ENCODE measurements around the gene NTN5. TPM values are rescaled to one million over a fixed set of nuclear protein-coding genes. Genes with fewer than 3 reads are reported as not detected.

Gene NTN5
- total and polyA plus RNA-seq, 2 of the 4 experiments (the other 2 are of a cell fraction), result 0.19 TPM; not detected in 1

GRCh38 chr19:48656840-48657474 is 15.9 kb downstream of the NTN5 start:
- H4K20me1 ChIP-seq (ENCODE audit: insufficient read depth, low read length), result no peaks in the 10 kb centered on the region
- no peaks in the 10 kb centered on the region for H3K9me3 ChIP-seq (ENCODE audit: control insufficient read depth, insufficient read depth, low read length)
- H3K4me2 ChIP-seq (ENCODE audit: low read depth, low read length), result peak overlapping the region; percentile 40; the same call in 1 of the 2 replicates
- POLR2A ChIA-PET (ENCODE audit: unreplicated experiment), result interaction anchor here (0.5 kb wide), 1 partner anchor 240 kb away, joined by 3 read pairs; no protein-coding TSS in a partner anchor
- no peak overlapping the region for H3K9ac ChIP-seq (ENCODE audit: low read depth, low read length)
- peaks cover 3% of the 10 kb centered on the region for H3K4me1 ChIP-seq (ENCODE audit: control insufficient read depth, insufficient read depth, low read length)
- H3K23ac ChIP-seq (ENCODE audit: low read depth, low read length), result no peak overlapping the region
- BruUV-seq (replicated peaks), result no TSS peak
- CTCF ChIA-PET, result interaction anchor here (0.6 to 1.1 kb wide), 2 partner anchors 108 to 136 kb away, joined by 3 to 5 read pairs; no protein-coding TSS in a partner anchor
- no peak overlapping the region for H3K4ac ChIP-seq (ENCODE audit: low read depth, low read length)
- H4K5ac ChIP-seq (ENCODE audit: low read depth, low read length), result no peak overlapping the region
- H4K91ac ChIP-seq (ENCODE audit: insufficient read depth, low read depth, low read length), result no peak overlapping the region
- DNase-seq (peak; percentile 95), ATAC-seq (ENCODE audit: low read depth) (peak; percentile 89)
- no peak overlapping the region for H3K18ac ChIP-seq (ENCODE audit: low read depth, low read length)
- no peaks in the 10 kb centered on the region for H3K79me1 ChIP-seq (ENCODE audit: low read depth in 1 of 2, low read length in 2 of 2)
- H2BK120ac ChIP-seq (ENCODE audit: low read depth, low read length), result no peak overlapping the region
- no peak overlapping the region for H2BK20ac ChIP-seq (ENCODE audit: low read depth, low read length)
- dilution Hi-C loops (cut with HindIII; ENCODE audit: low sequenced_read_pairs, unreplicated experiment) (no loop called here), in situ Hi-C loops (cut with MboI; ENCODE audit: low sequenced_read_pairs) (no loop called here), intact Hi-C loops (cut with micrococcal nuclease) (no loop called here)
- H3K36me3 ChIP-seq (ENCODE audit: control insufficient read depth, insufficient read depth, low read length), result no peaks in the 10 kb centered on the region
- peaks cover 3% of the 10 kb centered on the region; the same call in 1 of the 2 replicates for H3K9me1 ChIP-seq (ENCODE audit: insufficient read depth, low read length)
- no peak overlapping the region for H3K14ac ChIP-seq (replicated peaks; ENCODE audit: low read depth, low read length)
- H2AK9ac ChIP-seq (replicated peaks; ENCODE audit: low read depth, low read length, poor library complexity), result no peak overlapping the region
- H3K4me3 ChIP-seq (ENCODE audit: insufficient read depth, low read depth, low read length), result no peak overlapping the region
- H2BK5ac ChIP-seq (ENCODE audit: low read depth, low read length, poor library complexity, severe bottlenecking), result no peak overlapping the region
- no peak overlapping the region for H3K27ac ChIP-seq (ENCODE audit: insufficient read depth, low read length)
- H3K27me3 ChIP-seq (ENCODE audit: control insufficient read depth, insufficient read depth, low read length), result peaks cover 2% of the 10 kb centered on the region; the same call in 1 of the 2 replicates
- H4K8ac ChIP-seq (ENCODE audit: low read depth in 2 of 2, low read length in 2 of 2), result no peak overlapping the region
- no peak overlapping the region for H3K56ac ChIP-seq (ENCODE audit: extremely low read depth, insufficient read depth, low read length)
- WGBS, 2 experiments (ENCODE audit: extremely low coverage in 2 of 2, insufficient read length in 1 of 2), result 25% methylated on average over 8 of the region's 16 CpGs; no CpG with 5 or more reads in 1 of the 2 experiments
- H2AFZ ChIP-seq (replicated peaks; ENCODE audit: low read length, poor library complexity), result peak overlapping the region; percentile 26
- H2BK15ac ChIP-seq (ENCODE audit: low read depth, low read length), result no peak overlapping the region
- H2AK5ac ChIP-seq (ENCODE audit: low read depth, low read length), result peak overlapping the region; percentile 38; the same call in 1 of the 2 replicates
- TF ChIP-seq MXI1 (IDR thresholded peaks at IDR 0.05; ENCODE audit: borderline replicate concordance, low read depth, low read length) (no peak), CTCF (conservative IDR thresholded peaks at IDR 0.05; ENCODE audit: low read depth, low read length) (no peak), USF2 (IDR thresholded peaks at IDR 0.05; ENCODE audit: low read depth, low read length) (peak; percentile 92), MAFK (IDR thresholded peaks at IDR 0.05; ENCODE audit: low read depth, low read length) (peak; percentile 25; the same call in 1 of the 2 replicates), RFX5 (IDR thresholded peaks at IDR 0.05; ENCODE audit: low read depth, low read length) (peak; percentile 91), MAZ (IDR thresholded peaks at IDR 0.05; ENCODE audit: borderline replicate concordance, low read depth, low read length) (no peak), BHLHE40 (IDR thresholded peaks at IDR 0.05; ENCODE audit: low read depth, low read length) (peak; percentile 99), RCOR1 (IDR thresholded peaks at IDR 0.05; ENCODE audit: insufficient replicate concordance, low read length) (peak; percentile 32), POLR2A (IDR thresholded peaks at IDR 0.05; ENCODE audit: low read depth, low read length) (no peak), CHD1 (IDR thresholded peaks at IDR 0.05; ENCODE audit: low read depth, low read length) (0 out of 2 replicates have a peak, but pooled peaks have one; percentile 58), SMC3 (IDR thresholded peaks at IDR 0.05; ENCODE audit: low read depth, low read length) (no peak), RAD21 (IDR thresholded peaks at IDR 0.05; ENCODE audit: low read length) (no peak), ELK1 (IDR thresholded peaks at IDR 0.05; ENCODE audit: borderline replicate concordance, low read depth, low read length) (no peak), FOS (IDR thresholded peaks at IDR 0.05; ENCODE audit: low read depth, low read length) (no peak), NFE2L2 (IDR thresholded peaks at IDR 0.05; ENCODE audit: low read depth, low read length) (no peak)

Data from IMR-90 (cell line).